GM12891 (cell line): ENCODE data around the gene ZNF850.

Experiments used
- PAX5 ChIP-seq: IDR thresholded peaks from 2 replicates; pipeline ENCODE4 v1.6.1; 2011; ENCODE audit warnings: low read length, moderate library complexity, mild to moderate bottlenecking; ENCODE audit not compliant: insufficient read depth, severe bottlenecking
- POLR2A ChIP-seq: IDR thresholded peaks from 2 replicates; pipeline ENCODE4 v1.6.1; 2011; ENCODE audit warnings: low read depth, low read length, control low read depth
- POLR2AphosphoS5 ChIP-seq: IDR thresholded peaks from 2 replicates; pipeline ENCODE4 v1.6.1; 2011; ENCODE audit warnings: low read depth, low read length, control low read depth
- POU2F2 ChIP-seq: IDR thresholded peaks from 2 replicates; pipeline ENCODE4 v1.6.1; 2011; ENCODE audit warnings: low read depth, mild to moderate bottlenecking, control low read depth, low read length, moderate library complexity
- SPI1 ChIP-seq: IDR thresholded peaks from 2 replicates; pipeline ENCODE4 v1.6.1; 2011; ENCODE audit warnings: low read depth, low read length, control low read depth
- TAF1 ChIP-seq: IDR thresholded peaks from 2 replicates; pipeline ENCODE4 v1.6.1; 2011; ENCODE audit warnings: low read depth, low read length, control low read depth

DNA sequence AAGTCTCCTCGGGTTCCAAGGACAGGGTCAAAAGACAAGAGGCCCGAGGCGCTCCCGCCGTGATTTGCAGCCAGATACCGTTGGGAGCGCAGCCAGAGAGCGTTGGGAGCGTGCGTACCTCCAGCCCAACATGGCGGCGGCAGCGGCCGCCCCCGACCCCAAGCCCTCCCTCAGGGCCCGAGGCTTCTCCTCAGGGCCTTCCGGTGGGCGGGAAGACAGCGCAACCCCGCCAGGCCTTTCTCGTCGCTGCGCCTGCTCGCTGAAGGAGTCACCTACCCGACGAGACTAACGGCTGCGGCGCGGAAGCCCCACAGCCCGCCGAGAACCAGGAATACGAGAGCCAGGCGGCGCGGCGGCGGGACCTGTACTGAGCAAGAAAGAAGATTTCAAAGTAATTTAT lies 3.2 kb upstream of the ZNF850 start:
- TF ChIP-seq POLR2A = no peak
- TF ChIP-seq SPI1 = no peak
- TF ChIP-seq POLR2AphosphoS5 = no peak
- TF ChIP-seq TAF1 = no peak
- TF ChIP-seq POU2F2 = no peak
- no peak for TF ChIP-seq PAX5
